B cell (primary cell): ENCODE data around the gene B3GAT3.

Experiments used
- CTCF ChIP-seq: fragments of 200-600 bp; IDR thresholded peaks from one replicate; pipeline ENCODE4 v1.8.0; 2022; ENCODE audit warnings: antibody characterized with exemption, mild to moderate bottlenecking
- EZH2 ChIP-seq: IDR thresholded peaks from 2 replicates; pipeline ENCODE4 v1.6.1; 2012; ENCODE audit warnings: borderline replicate concordance, low read depth, mild to moderate bottlenecking, moderate library complexity, low read length; ENCODE audit not compliant: insufficient read depth, poor library complexity, severe bottlenecking

DNA sequence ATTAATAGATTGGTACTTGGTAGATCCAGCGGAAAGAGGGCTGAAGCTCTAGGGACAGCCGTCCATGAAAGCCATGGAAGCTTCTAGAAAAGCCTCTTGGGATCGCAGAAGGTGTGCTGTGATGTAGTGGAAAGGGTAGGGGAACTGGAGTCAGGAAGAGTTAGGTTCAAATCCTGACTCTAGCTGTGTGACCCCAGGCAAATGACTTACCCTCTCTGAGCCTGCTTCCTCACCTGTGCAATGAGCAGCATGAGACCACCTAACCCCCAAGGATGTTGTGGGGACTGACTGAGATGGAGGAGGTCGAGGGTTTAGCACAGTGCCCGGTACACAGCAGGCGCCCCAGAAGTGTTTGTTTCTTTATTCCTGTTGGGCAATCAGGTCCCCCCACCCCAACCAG is 11.4 kb downstream of the B3GAT3 start:
- TF ChIP-seq CTCF (no peak), EZH2 (no peak)
